ENCODE data around the gene SETDB1.

SETDB1 gene

GRCh38 chr1:150968491-150968890 lies 42.3 kb downstream of the SETDB1 start:
- H2BK15ac ChIP-seq (replicated peaks; ENCODE audit: low read depth), result no peak overlapping the region
- no peak overlapping the region for H3K23ac ChIP-seq (ENCODE audit: low read length)
- no peak overlapping the region for H3K9ac ChIP-seq (ENCODE audit: low read length)
- H2BK5ac ChIP-seq (ENCODE audit: low read length), result no peak overlapping the region
- H3K4ac ChIP-seq (ENCODE audit: low read depth, low read length), result no peak overlapping the region
- DNase-seq, result no peak
- H3K4me1 ChIP-seq (ENCODE audit: control insufficient read depth, low read depth, low read length), result peaks cover 21% of the 10 kb centered on the region
- peaks cover 48% of the 10 kb centered on the region for H3K79me2 ChIP-seq (ENCODE audit: control insufficient read depth, insufficient read depth, low read length)
- no peak overlapping the region for H3K56ac ChIP-seq (ENCODE audit: low read length)
- H2AK5ac ChIP-seq (ENCODE audit: low read length), result no peak overlapping the region
- H4K8ac ChIP-seq (ENCODE audit: low read depth, low read length), result no peak overlapping the region
- H3K18ac ChIP-seq (ENCODE audit: low read length), result no peak overlapping the region
- H3K4me3 ChIP-seq (ENCODE audit: low read length), result no peak overlapping the region
- H3K79me1 ChIP-seq (ENCODE audit: low read length), result peaks cover 30% of the 10 kb centered on the region
- WGBS (ENCODE audit: extremely low coverage, insufficient coverage, low lambda C conversion rate), result no CpG with 5 or more reads among the region's 4 CpGs
- H3K27ac ChIP-seq (ENCODE audit: low read depth, low read length), result no peak overlapping the region
- H4K5ac ChIP-seq (ENCODE audit: low read length), result no peak overlapping the region
- no peak overlapping the region for H2BK120ac ChIP-seq (ENCODE audit: low read depth, low read length)
- peaks cover 31% of the 10 kb centered on the region for H3K36me3 ChIP-seq (ENCODE audit: control insufficient read depth, insufficient read depth, low read length)
- no peak overlapping the region for H3K4me2 ChIP-seq (ENCODE audit: low read length)
- no peaks in the 10 kb centered on the region for H3K27me3 ChIP-seq (ENCODE audit: insufficient read depth, low read length, poor library complexity)

- H3K23ac ChIP-seq (ENCODE audit: low read length), result no peak overlapping the region
Observed at GRCh38 chr1:150969626-150970025, 43.5 kb downstream of the SETDB1 start.

DNA sequence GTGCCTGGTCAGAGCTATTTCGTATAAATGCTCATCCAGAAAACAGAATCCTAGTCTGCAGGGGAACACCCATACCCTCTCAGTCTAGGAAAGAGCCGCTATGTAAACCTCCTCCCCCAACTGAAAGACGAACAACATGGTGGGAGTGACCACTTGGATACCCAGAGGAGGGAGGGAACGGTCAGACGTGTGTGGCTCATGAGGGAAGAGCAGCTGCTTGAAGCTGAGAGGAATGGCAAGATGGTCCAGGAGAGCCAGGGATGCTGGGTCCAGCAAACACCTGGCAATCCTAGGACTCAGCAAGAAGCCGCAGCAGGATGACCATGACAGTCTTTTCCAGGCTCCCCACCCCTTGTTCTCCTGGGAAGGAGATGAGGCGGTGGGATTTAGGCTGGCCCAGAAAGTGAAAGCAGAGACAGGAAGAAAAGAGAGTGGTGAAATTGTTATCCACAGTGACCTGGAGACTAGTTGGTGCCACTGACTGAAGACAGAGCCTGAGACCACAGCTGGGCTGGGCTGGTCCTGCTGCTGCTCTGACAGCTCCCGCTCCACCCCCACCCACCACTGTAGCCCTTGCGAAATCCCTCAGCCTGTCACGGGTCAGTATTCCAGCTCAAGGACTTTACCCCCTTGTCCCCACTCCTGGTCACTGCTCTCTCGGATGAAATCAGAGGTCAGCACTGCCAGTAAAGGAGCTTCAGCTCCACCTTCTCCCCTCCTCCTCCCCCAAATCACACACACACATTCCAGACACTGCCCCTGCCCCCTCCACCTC lies 44.8 kb downstream of the SETDB1 start:
- peaks cover 22% of the 10 kb centered on the region for H3K36me3 ChIP-seq (ENCODE audit: control insufficient read depth, insufficient read depth, low read length)
- no peak overlapping the region for H3K4me2 ChIP-seq (ENCODE audit: low read length)
- H4K5ac ChIP-seq (ENCODE audit: low read length), result no peak overlapping the region
- no peak overlapping the region for H3K9ac ChIP-seq (ENCODE audit: low read length)
- H2AK5ac ChIP-seq (ENCODE audit: low read length), result no peak overlapping the region
- no peak overlapping the region for H3K4me3 ChIP-seq (ENCODE audit: low read length)
- no peak overlapping the region for H2BK15ac ChIP-seq (replicated peaks; ENCODE audit: low read depth)
- H4K8ac ChIP-seq (ENCODE audit: low read depth, low read length), result no peak overlapping the region
- no peak overlapping the region for H3K27ac ChIP-seq (ENCODE audit: low read depth, low read length)
- WGBS (ENCODE audit: extremely low coverage, insufficient coverage, low lambda C conversion rate), result no CpG with 5 or more reads among the region's 11 CpGs
- H3K79me1 ChIP-seq (ENCODE audit: low read length), result peaks cover 32% of the 10 kb centered on the region
- H3K23ac ChIP-seq (ENCODE audit: low read length), result no peak overlapping the region
- peak overlapping the region; percentile 36 for H3K56ac ChIP-seq (ENCODE audit: low read length)
- H3K18ac ChIP-seq (ENCODE audit: low read length), result no peak overlapping the region
- H3K79me2 ChIP-seq (ENCODE audit: control insufficient read depth, insufficient read depth, low read length), result peaks cover 55% of the 10 kb centered on the region
- H2BK120ac ChIP-seq (ENCODE audit: low read depth, low read length), result no peak overlapping the region
- H3K4me1 ChIP-seq (ENCODE audit: control insufficient read depth, low read depth, low read length), result peaks cover 22% of the 10 kb centered on the region
- H3K4ac ChIP-seq (ENCODE audit: low read depth, low read length), result no peak overlapping the region
- H2BK5ac ChIP-seq (ENCODE audit: low read length), result no peak overlapping the region
- H3K27me3 ChIP-seq (ENCODE audit: insufficient read depth, low read length, poor library complexity), result no peaks in the 10 kb centered on the region
- peak; percentile 55 for DNase-seq

More at GRCh38 chr1:150969626-150970025, 43.5 kb downstream of the SETDB1 start:
- Histone ChIP-seq H3K4me3 (ENCODE audit: low read length) (no peak overlapping the region), H3K36me3 (ENCODE audit: control insufficient read depth, insufficient read depth, low read length) (peaks cover 24% of the 10 kb centered on the region), H3K79me2 (ENCODE audit: control insufficient read depth, insufficient read depth, low read length) (peaks cover 55% of the 10 kb centered on the region), H3K4me2 (ENCODE audit: low read length) (no peak overlapping the region), H4K8ac (ENCODE audit: low read depth, low read length) (no peak overlapping the region), H2BK15ac (replicated peaks; ENCODE audit: low read depth) (no peak overlapping the region), H3K27ac (ENCODE audit: low read depth, low read length) (no peak overlapping the region), H3K79me1 (ENCODE audit: low read length) (peaks cover 32% of the 10 kb centered on the region), H2BK120ac (ENCODE audit: low read depth, low read length) (no peak overlapping the region), H3K27me3 (ENCODE audit: insufficient read depth, low read length, poor library complexity) (no peaks in the 10 kb centered on the region), H4K5ac (ENCODE audit: low read length) (no peak overlapping the region), H3K18ac (ENCODE audit: low read length) (no peak overlapping the region), H3K9ac (ENCODE audit: low read length) (no peak overlapping the region), H3K4me1 (ENCODE audit: control insufficient read depth, low read depth, low read length) (peaks cover 21% of the 10 kb centered on the region), H2BK5ac (ENCODE audit: low read length) (no peak overlapping the region), H3K4ac (ENCODE audit: low read depth, low read length) (no peak overlapping the region), H2AK5ac (ENCODE audit: low read length) (no peak overlapping the region), H3K56ac (ENCODE audit: low read length) (no peak overlapping the region)
- WGBS (ENCODE audit: extremely low coverage, insufficient coverage, low lambda C conversion rate), result no CpG with 5 or more reads among the region's 3 CpGs
- no peak for DNase-seq

DNA sequence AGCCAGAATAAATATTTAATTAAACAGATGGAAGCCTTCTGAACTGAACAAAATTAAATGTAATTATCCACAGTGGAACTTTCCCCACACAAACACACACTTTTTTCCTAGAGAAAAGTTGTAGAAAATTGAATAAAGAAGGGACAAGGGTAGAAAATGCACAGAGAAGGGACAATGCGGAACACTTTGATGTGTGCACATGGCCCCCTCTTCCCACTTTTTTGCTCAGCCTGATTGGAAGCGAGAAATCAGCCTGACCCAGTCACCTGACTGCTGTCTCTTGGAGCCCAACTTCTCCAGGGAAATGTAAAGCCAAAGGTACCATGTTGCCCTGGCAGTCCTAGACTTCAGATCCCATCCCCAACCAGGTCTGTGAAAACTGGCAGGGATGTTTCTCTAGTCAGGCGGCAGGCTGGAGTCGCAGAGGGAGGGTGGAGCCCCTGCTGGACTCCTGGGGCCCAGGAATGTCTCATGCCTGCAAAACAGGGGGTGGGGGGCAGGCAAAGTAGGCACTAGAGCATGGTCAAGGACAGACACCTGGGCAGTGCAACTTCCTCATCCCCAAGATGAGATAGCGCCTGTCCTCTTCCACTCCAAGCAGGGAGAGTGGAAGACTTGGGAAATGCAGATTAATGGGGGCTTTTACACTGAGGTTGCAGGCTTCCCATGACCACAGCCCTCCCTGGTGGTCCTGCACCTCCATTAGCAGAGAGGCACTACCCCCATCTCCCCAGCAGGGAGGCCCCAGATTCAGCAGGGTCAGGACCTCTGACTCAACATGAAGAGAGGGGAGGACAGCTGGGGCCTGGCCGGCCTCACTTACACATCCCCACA lies 45.6 kb downstream of the SETDB1 start:
- no peak overlapping the region for H3K23ac ChIP-seq (ENCODE audit: low read length)
- peaks cover 17% of the 10 kb centered on the region for H3K36me3 ChIP-seq (ENCODE audit: control insufficient read depth, insufficient read depth, low read length)
- no peak overlapping the region for H4K5ac ChIP-seq (ENCODE audit: low read length)
- no peak overlapping the region for H2BK5ac ChIP-seq (ENCODE audit: low read length)
- no peak overlapping the region for H3K4me3 ChIP-seq (ENCODE audit: low read length)
- H3K56ac ChIP-seq (ENCODE audit: low read length), result peak overlapping the region; percentile 56
- H3K9ac ChIP-seq (ENCODE audit: low read length), result peak overlapping the region; percentile 83
- DNase-seq, result peak; percentile 66
- H3K27ac ChIP-seq (ENCODE audit: low read depth, low read length), result peak overlapping the region; percentile 28
- H2BK15ac ChIP-seq (replicated peaks; ENCODE audit: low read depth), result no peak overlapping the region
- H2AK5ac ChIP-seq (ENCODE audit: low read length), result no peak overlapping the region
- H4K8ac ChIP-seq (ENCODE audit: low read depth, low read length), result no peak overlapping the region
- no CpG with 5 or more reads among the region's 6 CpGs for WGBS (ENCODE audit: extremely low coverage, insufficient coverage, low lambda C conversion rate)
- peaks cover 55% of the 10 kb centered on the region for H3K79me2 ChIP-seq (ENCODE audit: control insufficient read depth, insufficient read depth, low read length)
- H2BK120ac ChIP-seq (ENCODE audit: low read depth, low read length), result no peak overlapping the region
- H3K18ac ChIP-seq (ENCODE audit: low read length), result no peak overlapping the region
- H3K79me1 ChIP-seq (ENCODE audit: low read length), result peaks cover 32% of the 10 kb centered on the region
- H3K4me1 ChIP-seq (ENCODE audit: control insufficient read depth, low read depth, low read length), result peaks cover 27% of the 10 kb centered on the region
- H3K4ac ChIP-seq (ENCODE audit: low read depth, low read length), result no peak overlapping the region
- peak overlapping the region; percentile 99 for H3K4me2 ChIP-seq (ENCODE audit: low read length)
- H3K27me3 ChIP-seq (ENCODE audit: insufficient read depth, low read length, poor library complexity), result no peaks in the 10 kb centered on the region

GRCh38 chr1:150972417-150972940 lies 46.3 kb downstream of the SETDB1 start:
- Histone ChIP-seq H3K4me2 (ENCODE audit: low read length) (peak overlapping the region; percentile 99), H2BK5ac (ENCODE audit: low read length) (no peak overlapping the region), H4K5ac (ENCODE audit: low read length) (no peak overlapping the region), H3K79me2 (ENCODE audit: control insufficient read depth, insufficient read depth, low read length) (peaks cover 55% of the 10 kb centered on the region), H3K4me3 (ENCODE audit: low read length) (no peak overlapping the region), H3K4me1 (ENCODE audit: control insufficient read depth, low read depth, low read length) (peaks cover 31% of the 10 kb centered on the region), H3K18ac (ENCODE audit: low read length) (peak overlapping the region; percentile 13), H3K36me3 (ENCODE audit: control insufficient read depth, insufficient read depth, low read length) (peaks cover 11% of the 10 kb centered on the region), H2BK15ac (replicated peaks; ENCODE audit: low read depth) (no peak overlapping the region), H4K8ac (ENCODE audit: low read depth, low read length) (no peak overlapping the region), H3K27ac (ENCODE audit: low read depth, low read length) (peak overlapping the region; percentile 20), H3K27me3 (ENCODE audit: insufficient read depth, low read length, poor library complexity) (no peaks in the 10 kb centered on the region), H3K79me1 (ENCODE audit: low read length) (peaks cover 30% of the 10 kb centered on the region), H3K4ac (ENCODE audit: low read depth, low read length) (no peak overlapping the region), H3K23ac (ENCODE audit: low read length) (no peak overlapping the region), H3K56ac (ENCODE audit: low read length) (peak overlapping the region; percentile 11), H2AK5ac (ENCODE audit: low read length) (no peak overlapping the region), H3K9ac (ENCODE audit: low read length) (peak overlapping the region; percentile 83), H2BK120ac (ENCODE audit: low read depth, low read length) (no peak overlapping the region)
- WGBS (ENCODE audit: extremely low coverage, insufficient coverage, low lambda C conversion rate), result no CpG with 5 or more reads among the region's 4 CpGs
- DNase-seq, result no peak

Data from mesendoderm (in vitro differentiated cells).